ENCODE results near the gene KCNF1.

GRCh38 chr2:10922307-10923007 lies 10.7 kb downstream of the KCNF1 start:
- TF ChIP-seq, protein P1, sequence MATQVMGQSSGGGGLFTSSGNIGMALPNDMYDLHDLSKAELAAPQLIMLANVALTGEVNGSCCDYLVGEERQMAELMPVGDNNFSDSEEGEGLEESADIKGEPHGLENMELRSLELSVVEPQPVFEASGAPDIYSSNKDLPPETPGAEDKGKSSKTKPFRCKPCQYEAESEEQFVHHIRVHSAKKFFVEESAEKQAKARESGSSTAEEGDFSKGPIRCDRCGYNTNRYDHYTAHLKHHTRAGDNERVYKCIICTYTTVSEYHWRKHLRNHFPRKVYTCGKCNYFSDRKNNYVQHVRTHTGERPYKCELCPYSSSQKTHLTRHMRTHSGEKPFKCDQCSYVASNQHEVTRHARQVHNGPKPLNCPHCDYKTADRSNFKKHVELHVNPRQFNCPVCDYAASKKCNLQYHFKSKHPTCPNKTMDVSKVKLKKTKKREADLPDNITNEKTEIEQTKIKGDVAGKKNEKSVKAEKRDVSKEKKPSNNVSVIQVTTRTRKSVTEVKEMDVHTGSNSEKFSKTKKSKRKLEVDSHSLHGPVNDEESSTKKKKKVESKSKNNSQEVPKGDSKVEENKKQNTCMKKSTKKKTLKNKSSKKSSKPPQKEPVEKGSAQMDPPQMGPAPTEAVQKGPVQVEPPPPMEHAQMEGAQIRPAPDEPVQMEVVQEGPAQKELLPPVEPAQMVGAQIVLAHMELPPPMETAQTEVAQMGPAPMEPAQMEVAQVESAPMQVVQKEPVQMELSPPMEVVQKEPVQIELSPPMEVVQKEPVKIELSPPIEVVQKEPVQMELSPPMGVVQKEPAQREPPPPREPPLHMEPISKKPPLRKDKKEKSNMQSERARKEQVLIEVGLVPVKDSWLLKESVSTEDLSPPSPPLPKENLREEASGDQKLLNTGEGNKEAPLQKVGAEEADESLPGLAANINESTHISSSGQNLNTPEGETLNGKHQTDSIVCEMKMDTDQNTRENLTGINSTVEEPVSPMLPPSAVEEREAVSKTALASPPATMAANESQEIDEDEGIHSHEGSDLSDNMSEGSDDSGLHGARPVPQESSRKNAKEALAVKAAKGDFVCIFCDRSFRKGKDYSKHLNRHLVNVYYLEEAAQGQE (IDR thresholded peaks at IDR 0.05; ENCODE audit: borderline replicate concordance): no peak
- TF ChIP-seq, protein P2, sequence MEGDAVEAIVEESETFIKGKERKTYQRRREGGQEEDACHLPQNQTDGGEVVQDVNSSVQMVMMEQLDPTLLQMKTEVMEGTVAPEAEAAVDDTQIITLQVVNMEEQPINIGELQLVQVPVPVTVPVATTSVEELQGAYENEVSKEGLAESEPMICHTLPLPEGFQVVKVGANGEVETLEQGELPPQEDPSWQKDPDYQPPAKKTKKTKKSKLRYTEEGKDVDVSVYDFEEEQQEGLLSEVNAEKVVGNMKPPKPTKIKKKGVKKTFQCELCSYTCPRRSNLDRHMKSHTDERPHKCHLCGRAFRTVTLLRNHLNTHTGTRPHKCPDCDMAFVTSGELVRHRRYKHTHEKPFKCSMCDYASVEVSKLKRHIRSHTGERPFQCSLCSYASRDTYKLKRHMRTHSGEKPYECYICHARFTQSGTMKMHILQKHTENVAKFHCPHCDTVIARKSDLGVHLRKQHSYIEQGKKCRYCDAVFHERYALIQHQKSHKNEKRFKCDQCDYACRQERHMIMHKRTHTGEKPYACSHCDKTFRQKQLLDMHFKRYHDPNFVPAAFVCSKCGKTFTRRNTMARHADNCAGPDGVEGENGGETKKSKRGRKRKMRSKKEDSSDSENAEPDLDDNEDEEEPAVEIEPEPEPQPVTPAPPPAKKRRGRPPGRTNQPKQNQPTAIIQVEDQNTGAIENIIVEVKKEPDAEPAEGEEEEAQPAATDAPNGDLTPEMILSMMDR (IDR thresholded peaks at IDR 0.05; ENCODE audit: poor library complexity, severe bottlenecking): no peak
- no peak for TF ChIP-seq EZH2 (IDR thresholded peaks at IDR 0.05; ENCODE audit: borderline replicate concordance, insufficient read depth, low read length, poor library complexity, severe bottlenecking)
